Stimulated activated CD8-positive, alpha-beta memory T cell treated with anti-CD3 and anti-CD28 coated beads, Interleukin-15, amount 100 ng/mL, for 4 hours (primary cell): ENCODE results near the gene CCDC32.
"Not testable (repeated sequence)": the region's sequence is repeated elsewhere in the genome, so short reads cannot be mapped to it uniquely, and the experiment has no call there.

Source experiments
- DNase-seq, 2 donors: peaks; one replicate each; pipeline ENCODE4 v3.0.0-alpha.2; 2020; ENCODE audit warnings: low read depth in 2 of 2

Gene CCDC32

GRCh38 chr15:40564591-40565332, at the start of gene CCDC32:
Gene CCDC32, minus strand, starts transcription at chr15:40565042. Its CDS starts 2,027 bp downstream, at chr15:40563015.
- DNase-seq = peak; percentile 86 to 96

- no peak for DNase-seq
These were observed 48.2 kb upstream of the CCDC32 start for GRCh38 chr15:40613080-40613479.

GRCh38 chr15:40603935-40604334, 39.1 kb upstream of the CCDC32 start:
- no peak for DNase-seq

- DNase-seq = no peak
These were observed 36.1 kb upstream of the CCDC32 start for GRCh38 chr15:40600956-40601355.

GRCh38 chr15:40598672-40599071, 33.8 kb upstream of the CCDC32 start:
- no peak for DNase-seq

GRCh38 chr15:40598126-40598525, 33.3 kb upstream of the CCDC32 start:
- DNase-seq = no peak

GRCh38 chr15:40597024-40597423, 32.2 kb upstream of the CCDC32 start:
- no peak for DNase-seq

- DNase-seq = no peak
These were observed 30.9 kb upstream of the CCDC32 start for GRCh38 chr15:40595773-40596172.

GRCh38 chr15:40595219-40595618, 30.4 kb upstream of the CCDC32 start:
- DNase-seq = no peak

GRCh38 chr15:40594429-40594836, 29.6 kb upstream of the CCDC32 start:
- DNase-seq = no peak

GRCh38 chr15:40593588-40594428, 29.0 kb upstream of the CCDC32 start, which contains the start of gene KNL1:
Gene KNL1, plus strand, starts transcription at chr15:40594249. Its CDS starts 8,683 bp downstream, at chr15:40602932.
- DNase-seq = peak; percentile 63 to 77

GRCh38 chr15:40593165-40593564, 28.3 kb upstream of the CCDC32 start:
- DNase-seq = no peak

GRCh38 chr15:40591389-40591788, 26.5 kb upstream of the CCDC32 start:
- no peak for DNase-seq

GRCh38 chr15:40590667-40591050, 25.8 kb upstream of the CCDC32 start:
- no peak for DNase-seq

GRCh38 chr15:40584191-40584590, 19.3 kb upstream of the CCDC32 start:
- DNase-seq = no peak

GRCh38 chr15:40582726-40583246, 17.9 kb upstream of the CCDC32 start:
- DNase-seq = no peak

- DNase-seq = not testable (repeated sequence)
These were observed 17.0 kb upstream of the CCDC32 start for GRCh38 chr15:40581796-40582195.

GRCh38 chr15:40578892-40579291, 14.1 kb upstream of the CCDC32 start:
- DNase-seq = no peak

GRCh38 chr15:40576914-40577313, 12.1 kb upstream of the CCDC32 start:
- not testable (repeated sequence) for DNase-seq

GRCh38 chr15:40575113-40575512, 10.3 kb upstream of the CCDC32 start:
- no peak for DNase-seq

- peak; percentile 83 to 88 for DNase-seq
These were observed 4.5 kb upstream of the CCDC32 start, which contains the start of gene RPUSD2 for GRCh38 chr15:40569129-40569953. Gene RPUSD2, plus strand, starts transcription at chr15:40569299. Its CDS starts 39 bp downstream, at chr15:40569338.

- DNase-seq = no peak
These were observed 2.3 kb upstream of the CCDC32 start for GRCh38 chr15:40567111-40567510.
